Limb (tissue), 2 donors: ENCODE results near the gene LOC101059915.
"Not testable (repeated sequence)": the region's sequence is repeated elsewhere in the genome, so short reads cannot be mapped to it uniquely, and the experiment has no call there.

Experiments used
- DNase-seq, 2 donors: peaks; one replicate each; pipeline ENCODE4 v3.0.0-alpha.2; 2016; ENCODE audit errors: extremely low spot score in 2 of 2

LOC101059915 gene

DNA sequence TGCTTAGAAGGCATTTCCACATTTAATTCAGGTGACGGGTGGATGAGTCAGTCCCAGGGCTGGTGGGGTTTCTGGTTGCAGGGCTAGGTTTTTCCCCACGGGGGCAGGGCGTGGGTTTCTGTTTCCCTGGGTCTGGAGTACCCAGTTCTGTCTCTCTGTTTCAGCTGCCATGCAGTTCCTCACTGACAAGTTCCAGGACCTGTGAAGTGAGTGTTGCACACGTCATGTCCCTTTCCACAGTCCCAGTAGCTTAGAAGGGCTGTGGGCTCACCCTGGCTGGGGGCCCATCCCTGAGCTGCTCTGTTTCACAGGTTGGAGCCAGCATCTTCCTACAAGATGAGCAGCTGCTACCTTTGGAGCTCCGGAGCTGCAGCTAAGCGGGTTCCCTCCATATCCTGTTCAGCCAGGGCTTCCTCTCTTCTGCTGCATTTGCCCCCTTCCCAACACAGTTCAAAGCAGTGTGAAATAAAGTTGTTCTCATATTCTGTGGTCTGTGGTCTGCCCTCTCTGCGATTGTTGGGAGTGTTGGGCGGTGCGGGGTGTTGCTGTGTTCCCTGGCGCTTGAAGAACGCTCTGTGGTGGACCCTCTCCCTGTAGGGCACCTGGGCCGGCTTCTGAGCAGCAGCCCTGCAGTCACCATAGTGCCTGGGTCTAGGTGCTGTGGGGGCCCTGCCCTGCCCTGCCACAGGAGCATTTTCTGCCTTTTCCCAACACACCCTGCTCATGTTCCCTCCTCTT is 3.9 kb downstream of the LOC101059915 start:
- no peak for DNase-seq

- DNase-seq: no peak
Observed at GRCh38 chrX:71671938-71672337, 4.6 kb downstream of the LOC101059915 start.

GRCh38 chrX:71675636-71676035 is 8.3 kb downstream of the LOC101059915 start:
- not testable (repeated sequence) for DNase-seq

GRCh38 chrX:71676068-71676795 is 8.9 kb downstream of the LOC101059915 start:
- not testable (repeated sequence) for DNase-seq

DNA sequence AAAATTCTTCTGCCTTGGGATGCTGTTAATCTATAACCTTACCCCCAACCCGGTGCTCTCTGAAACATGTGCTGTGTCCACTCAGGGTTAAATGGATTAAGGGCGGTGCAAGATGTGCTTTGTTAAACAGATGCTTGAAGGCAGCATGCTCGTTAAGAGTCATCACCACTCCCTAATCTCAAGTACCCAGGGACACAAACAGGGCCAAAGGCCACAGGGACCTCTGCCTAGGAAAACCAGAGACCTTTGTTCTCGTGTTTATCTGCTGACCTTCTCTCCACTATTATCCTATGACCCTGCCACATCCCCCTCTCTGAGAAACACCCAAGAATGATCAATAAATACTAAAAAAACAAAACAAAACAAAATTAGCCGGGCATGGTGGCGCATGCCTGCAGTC is 9.8 kb downstream of the LOC101059915 start:
- not testable (repeated sequence) for DNase-seq

DNA sequence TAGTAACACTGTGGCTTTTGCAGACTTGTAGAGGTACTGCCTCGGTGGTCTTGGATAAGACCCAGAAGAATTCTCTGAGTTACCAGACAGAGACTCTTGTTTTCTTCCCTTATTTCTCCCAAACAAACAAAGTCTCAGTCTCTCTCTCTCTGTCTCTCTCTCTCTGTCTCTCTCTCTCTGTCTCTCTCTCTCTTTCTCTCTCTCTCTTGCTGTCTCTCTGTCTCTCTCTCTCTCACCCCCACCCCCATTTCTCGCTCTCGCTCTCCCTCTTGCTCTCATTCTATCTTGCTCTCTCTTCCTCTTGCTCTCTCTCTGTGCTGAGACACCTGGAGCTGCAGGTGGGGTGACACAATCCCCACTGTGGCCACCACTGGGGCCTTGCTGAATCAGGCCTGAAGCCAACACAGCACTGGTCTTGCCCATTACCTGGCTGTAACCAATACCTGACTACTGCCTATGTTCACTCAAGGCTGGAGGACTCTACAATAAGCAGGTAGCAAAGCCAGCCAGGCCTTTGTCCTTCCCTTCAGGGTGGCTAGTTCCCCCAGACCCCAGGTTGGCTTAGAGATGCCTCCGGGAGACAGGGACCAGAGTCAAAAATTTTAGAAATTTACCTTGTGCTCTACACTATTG is 12.3 kb downstream of the LOC101059915 start:
- no peak for DNase-seq

GRCh38 chrX:71696641-71697465 is 29.5 kb downstream of the LOC101059915 start:
- not testable (repeated sequence) for DNase-seq

GRCh38 chrX:71697466-71698298 is 30.3 kb downstream of the LOC101059915 start:
- not testable (repeated sequence) for DNase-seq

DNA sequence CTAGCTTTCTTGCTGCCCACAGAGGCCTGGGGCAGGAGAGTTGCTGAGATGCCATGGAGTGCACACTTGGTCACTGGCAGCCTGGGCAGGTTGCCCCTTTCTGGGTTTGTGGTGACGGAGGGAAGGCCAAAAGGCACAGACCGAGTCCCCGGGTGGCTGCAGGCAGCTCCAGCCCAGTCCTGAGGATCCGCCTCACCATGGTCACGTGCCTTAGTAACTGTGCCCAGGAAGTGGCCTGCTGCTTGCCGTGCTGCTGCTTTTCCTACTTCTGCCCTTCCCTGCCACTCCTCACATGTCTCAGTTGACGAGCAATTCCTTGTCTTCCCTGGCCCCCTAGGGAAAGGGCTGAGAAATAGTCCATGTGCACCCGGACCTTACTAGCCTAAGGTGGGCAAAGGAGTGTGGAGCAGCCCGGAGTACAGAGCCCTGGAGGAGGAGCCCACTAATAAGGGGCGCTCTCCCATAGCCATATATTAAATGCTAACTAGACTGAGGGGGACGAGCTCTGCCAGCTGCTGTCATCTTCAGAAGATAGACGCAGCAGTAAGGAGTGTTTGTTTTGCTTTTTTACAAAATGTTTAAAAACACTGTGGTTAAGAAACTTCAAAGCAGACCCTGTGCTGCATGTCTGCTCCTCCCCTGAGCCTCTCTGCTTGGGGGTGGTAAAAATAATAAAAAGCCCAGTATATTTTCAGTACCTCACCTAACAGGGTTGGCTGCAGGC is 31.1 kb downstream of the LOC101059915 start:
- not testable (repeated sequence) for DNase-seq

DNA sequence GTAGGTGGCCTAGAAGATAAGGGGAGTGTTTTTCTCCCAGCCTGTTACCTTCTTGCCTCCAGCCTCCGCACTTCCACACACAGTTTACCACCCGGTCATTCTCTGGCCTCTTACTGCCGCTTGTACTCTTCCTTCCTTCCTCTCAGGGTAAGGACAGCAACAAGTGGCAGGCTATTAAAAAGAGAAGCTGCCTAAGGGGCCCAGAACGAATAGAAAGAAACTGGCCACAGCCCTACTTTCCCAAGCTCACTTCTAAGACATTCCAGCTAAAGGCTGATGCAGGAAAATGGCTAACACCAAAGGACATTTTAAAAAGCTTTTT is 31.6 kb downstream of the LOC101059915 start:
- DNase-seq: not testable (repeated sequence)

- DNase-seq: not testable (repeated sequence)
Observed at GRCh38 chrX:71702853-71703252, 35.5 kb downstream of the LOC101059915 start.

- DNase-seq: not testable (repeated sequence)
Observed at GRCh38 chrX:71714064-71714463, 46.7 kb downstream of the LOC101059915 start.

DNA sequence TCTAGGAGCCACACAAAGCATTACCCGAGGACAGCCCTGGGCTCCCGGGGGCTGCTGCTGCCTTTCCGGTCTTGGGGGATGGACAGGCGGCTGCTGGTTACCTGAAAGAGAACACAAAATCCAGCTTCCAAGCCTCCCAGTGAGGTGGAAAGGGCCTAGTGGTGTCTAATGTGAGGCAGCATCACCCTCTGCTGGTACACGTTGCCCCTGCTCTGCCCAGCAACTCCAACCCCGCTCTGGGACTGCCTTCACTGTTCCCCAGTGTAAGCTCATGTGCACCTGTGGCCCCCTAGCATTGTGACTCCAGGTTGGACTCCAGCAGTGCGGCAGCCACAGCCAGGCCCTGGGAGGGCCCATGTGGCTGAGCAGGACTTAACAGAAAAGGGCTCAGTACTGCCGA is 48.2 kb downstream of the LOC101059915 start:
- not testable (repeated sequence) for DNase-seq

DNA sequence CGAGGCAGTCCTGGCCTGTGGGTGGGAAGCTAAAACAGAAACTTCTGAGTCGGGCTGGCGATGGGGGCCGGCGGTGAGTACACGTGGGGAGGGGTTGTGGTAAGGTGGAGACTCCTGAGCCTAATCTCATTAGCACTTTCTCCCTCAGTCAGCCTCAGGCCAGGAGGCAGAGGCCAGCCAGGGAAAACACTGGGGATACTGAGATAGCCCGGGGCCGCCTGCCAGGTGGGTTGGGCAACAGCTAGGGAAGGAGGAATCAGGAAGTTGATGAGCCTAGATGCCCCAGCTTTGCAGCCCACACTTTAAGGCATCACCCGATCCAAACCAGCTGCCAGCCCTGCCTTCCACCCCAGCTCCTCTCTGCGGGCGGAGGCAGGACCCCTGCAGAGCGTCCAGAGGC is 49.0 kb downstream of the LOC101059915 start:
- not testable (repeated sequence) for DNase-seq

GRCh38 chrX:71718185-71718584 is 50.8 kb downstream of the LOC101059915 start, which contains the start of gene CXorf49:
TSS of gene CXorf49 (minus strand) at chrX:71718285. CDS start at chrX:71718151, 134 bp downstream.
- not testable (repeated sequence) for DNase-seq

DNA sequence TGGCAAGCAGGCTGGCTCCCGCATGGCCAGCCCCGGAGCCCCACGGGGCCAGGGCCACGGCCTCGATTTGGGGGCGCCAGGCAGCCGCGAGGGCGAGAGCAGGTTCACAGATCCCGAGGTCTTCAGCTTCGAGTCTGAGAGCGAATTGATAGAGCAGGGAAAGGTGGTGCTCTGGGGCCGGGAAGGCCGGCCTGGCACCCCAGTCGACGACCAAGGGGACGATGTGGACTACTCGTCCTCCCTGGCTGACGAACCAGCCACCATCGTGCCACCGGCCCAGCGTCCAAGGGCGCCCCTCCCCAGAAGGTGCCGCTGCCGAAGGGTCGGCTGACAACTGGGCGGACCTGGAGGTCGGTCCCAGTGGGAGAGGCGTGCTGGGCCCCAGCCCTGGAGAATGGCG is 51.8 kb downstream of the LOC101059915 start:
- DNase-seq: not testable (repeated sequence)

- not testable (repeated sequence) for DNase-seq
Observed at GRCh38 chrX:71720289-71720886, 53.0 kb downstream of the LOC101059915 start.
